ENCODE results near the gene TMEM74B. TPM values are rescaled to one million over a fixed set of nuclear protein-coding genes. Genes with fewer than 3 reads are reported as not detected.

The TMEM74B gene
- total RNA-seq, 1 experiment from 2014 or later, result 4.9 TPM

GRCh38 chr20:1185316-1185741 lies 548 bp upstream of the TMEM74B start:
- no CpG with 5 or more reads among the region's 54 CpGs for WGBS (ENCODE audit: extremely low coverage, insufficient read length, low lambda C conversion rate)
- no peak overlapping the region for H3K27ac Mint-ChIP-seq
- H3K14ac ChIP-seq (ENCODE audit: insufficient read depth, low read length), result no peak overlapping the region

More at GRCh38 chr20:1185316-1185741, 548 bp upstream of the TMEM74B start:
- H4K20me1 ChIP-seq (ENCODE audit: control insufficient read depth, insufficient read depth, insufficient read length), result no peaks in the 10 kb centered on the region
- DNase-seq, result no peak
- H3K4me3 Mint-ChIP-seq, result peak overlapping the region; percentile 69 to 71; a peak in 3 of 5 replicates
- H3K79me2 ChIP-seq (ENCODE audit: insufficient read depth, low read length), result no peaks in the 10 kb centered on the region
- no peak overlapping the region for H4K5ac ChIP-seq (ENCODE audit: insufficient read length, low read depth, low read length)
- H2AK5ac ChIP-seq (ENCODE audit: insufficient read length, low read length), result no peak overlapping the region
- peaks cover 16% of the 10 kb centered on the region; the same call in 1 of the 2 replicates for H3K27me3 ChIP-seq (ENCODE audit: insufficient read depth, low read length)
- TF ChIP-seq CTCF (conservative IDR thresholded peaks at IDR 0.05), result no peak
- H2AFZ ChIP-seq (ENCODE audit: low read length), result no peak overlapping the region
- no peak overlapping the region for H2BK12ac ChIP-seq (ENCODE audit: insufficient read length, low read depth, low read length)
- H3K4me2 ChIP-seq (ENCODE audit: insufficient read depth, insufficient read length, low read length), result no peak overlapping the region
- H3K23me2 ChIP-seq (ENCODE audit: insufficient read length, low read depth, low read length, poor library complexity, severe bottlenecking), result peaks cover 4% of the 10 kb centered on the region
- H3K4me1 ChIP-seq (ENCODE audit: insufficient read depth, low read length), result peaks cover 12% of the 10 kb centered on the region; the same call in 1 of the 2 replicates
- H3K23ac ChIP-seq (ENCODE audit: insufficient read length, low read depth, low read length), result no peak overlapping the region
- H3K79me1 ChIP-seq (ENCODE audit: insufficient read depth, low read depth, low read length, poor library complexity, severe bottlenecking), result no peaks in the 10 kb centered on the region
- no peak overlapping the region for H3K9ac ChIP-seq (ENCODE audit: extremely low read depth, insufficient read length, low read length)
- H3K9me3 ChIP-seq (ENCODE audit: control insufficient read depth, low read depth, low read length), result no peaks in the 10 kb centered on the region
- H3K9me3 Mint-ChIP-seq, result no peaks in the 10 kb centered on the region; a peak in 2 of 5 replicates
- H3K27me3 Mint-ChIP-seq (ENCODE audit: low read depth), result peaks cover 51% of the 10 kb centered on the region
- H2BK15ac ChIP-seq (ENCODE audit: low read depth, low read length), result no peak overlapping the region
- peaks cover 18 to 30% of the 10 kb centered on the region in 2 experiments for H3K4me1 Mint-ChIP-seq
- no peak overlapping the region for H2BK5ac ChIP-seq (ENCODE audit: insufficient read length, low read length)
- H3K4ac ChIP-seq (ENCODE audit: low read depth, low read length), result no peak overlapping the region
- H3K36me3 Mint-ChIP-seq (ENCODE audit: insufficient read depth in 1 of 3, low read depth in 3 of 3), result peaks cover 0 to 5% (median 4%) of the 10 kb centered on the region in 3 experiments; a peak in 2 of 7 replicates
- no peak overlapping the region for H4K8ac ChIP-seq (replicated peaks; ENCODE audit: insufficient read length, low read depth, low read length)
- no peak overlapping the region for H2BK20ac ChIP-seq (ENCODE audit: low read depth, low read length, poor library complexity, severe bottlenecking)
- H3K27ac ChIP-seq (ENCODE audit: insufficient read length, low read depth, low read length), result no peak overlapping the region
- H2BK120ac ChIP-seq (ENCODE audit: low read depth, low read length, poor library complexity, severe bottlenecking), result no peak overlapping the region
- no peak overlapping the region for H3K18ac ChIP-seq (ENCODE audit: insufficient read length, low read depth, low read length)
- no peak overlapping the region for H3T11ph ChIP-seq (ENCODE audit: low read length)
- H4K91ac ChIP-seq (ENCODE audit: insufficient read length, low read depth, low read length), result no peak overlapping the region
- no peak overlapping the region for H3K56ac ChIP-seq (ENCODE audit: insufficient read length, low read depth, low read length)

All from H9 (cell line).